Measurements from ENCODE around the gene THSD4. TPM values are rescaled to one million over a fixed set of nuclear protein-coding genes. Genes with fewer than 3 reads are reported as not detected.

Gene THSD4
- polyA plus RNA-seq, 1 experiment, result 45.8 TPM

- Histone ChIP-seq H3K4me3 (ENCODE audit: low read depth, low read length) (no peak overlapping the region), H3K27me3 (ENCODE audit: control insufficient read depth, insufficient read depth, low read length) (peaks cover 3% of the 10 kb centered on the region), H3K27ac (ENCODE audit: low read depth, low read length) (no peak overlapping the region), H3K9me3 (ENCODE audit: control insufficient read depth, insufficient read depth, low read length) (no peaks in the 10 kb centered on the region)
- POLR2A ChIA-PET, result interaction anchor here (0.6 to 0.7 kb wide), 2 partner anchors 150 to 212 kb away, joined by 3 to 6 read pairs; no protein-coding TSS in a partner anchor
- CTCF ChIA-PET, result no interaction called here
- TF ChIP-seq CTCF (IDR thresholded peaks at IDR 0.05; ENCODE audit: low read depth, low read length), result no peak
- no peak for DNase-seq (ENCODE audit: low read depth, low spot score)
These were observed 447.0 kb downstream of the THSD4 start for GRCh38 chr15:71562251-71562650.

- Histone ChIP-seq H3K27me3 (ENCODE audit: control insufficient read depth, insufficient read depth, low read length) (peaks cover 3% of the 10 kb centered on the region), H3K4me3 (ENCODE audit: low read depth, low read length) (no peak overlapping the region), H3K9me3 (ENCODE audit: control insufficient read depth, insufficient read depth, low read length) (no peaks in the 10 kb centered on the region), H3K27ac (ENCODE audit: low read depth, low read length) (no peak overlapping the region)
- POLR2A ChIA-PET, result no interaction called here
- CTCF ChIA-PET, result no interaction called here
- DNase-seq (ENCODE audit: low read depth, low spot score), result no peak
- no peak for TF ChIP-seq CTCF (IDR thresholded peaks at IDR 0.05; ENCODE audit: low read depth, low read length)
These were observed 448.9 kb downstream of the THSD4 start for GRCh38 chr15:71564217-71564616.

GRCh38 chr15:71565006-71565405, 449.7 kb downstream of the THSD4 start:
- H3K4me3 ChIP-seq (ENCODE audit: low read depth, low read length), result no peak overlapping the region
- DNase-seq (ENCODE audit: low read depth, low spot score), result no peak
- H3K27ac ChIP-seq (ENCODE audit: low read depth, low read length), result no peak overlapping the region
- TF ChIP-seq CTCF (IDR thresholded peaks at IDR 0.05; ENCODE audit: low read depth, low read length), result no peak
- no peaks in the 10 kb centered on the region for H3K9me3 ChIP-seq (ENCODE audit: control insufficient read depth, insufficient read depth, low read length)
- POLR2A ChIA-PET, result no interaction called here
- CTCF ChIA-PET, result no interaction called here
- H3K27me3 ChIP-seq (ENCODE audit: control insufficient read depth, insufficient read depth, low read length), result peaks cover 3% of the 10 kb centered on the region

- CTCF ChIA-PET, result no interaction called here
- no peak for DNase-seq (ENCODE audit: low read depth, low spot score)
- no peak for TF ChIP-seq CTCF (IDR thresholded peaks at IDR 0.05; ENCODE audit: low read depth, low read length)
- POLR2A ChIA-PET, result no interaction called here
- no peak overlapping the region for H3K4me3 ChIP-seq (ENCODE audit: low read depth, low read length)
- no peak overlapping the region for H3K27ac ChIP-seq (ENCODE audit: low read depth, low read length)
- peaks cover 3% of the 10 kb centered on the region for H3K27me3 ChIP-seq (ENCODE audit: control insufficient read depth, insufficient read depth, low read length)
- no peaks in the 10 kb centered on the region for H3K9me3 ChIP-seq (ENCODE audit: control insufficient read depth, insufficient read depth, low read length)
These were observed 450.4 kb downstream of the THSD4 start for GRCh38 chr15:71565631-71566160.

- H3K4me3 ChIP-seq (ENCODE audit: low read depth, low read length), result no peak overlapping the region
- H3K27me3 ChIP-seq (ENCODE audit: control insufficient read depth, insufficient read depth, low read length), result peaks cover 3% of the 10 kb centered on the region
- ChIA-PET CTCF (no interaction called here), POLR2A (no interaction called here)
- no peak for TF ChIP-seq CTCF (IDR thresholded peaks at IDR 0.05; ENCODE audit: low read depth, low read length)
- H3K27ac ChIP-seq (ENCODE audit: low read depth, low read length), result no peak overlapping the region
- DNase-seq (ENCODE audit: low read depth, low spot score), result no peak
- H3K9me3 ChIP-seq (ENCODE audit: control insufficient read depth, insufficient read depth, low read length), result no peaks in the 10 kb centered on the region
These were observed 451.0 kb downstream of the THSD4 start for GRCh38 chr15:71566226-71566625.

All from AG04450 (cell line).